Measurements from ENCODE around the gene DNASE1L3.

GRCh38 chr3:58189691-58190090, 21.1 kb downstream of the DNASE1L3 start:
- TF ChIP-seq CTCF (IDR thresholded peaks at IDR 0.05 in 8 of 11, conservative IDR thresholded peaks at IDR 0.05 in 3 of 11): no peak
- no peak for TF ChIP-seq POLR2AphosphoS5 (IDR thresholded peaks at IDR 0.05)

Measured in spleen (tissue), 7 donors.